Neuronal stem cell (in vitro differentiated cells): ENCODE results near the gene SIRPB1.

Experiments used
- DNase-seq: peaks from one replicate; pipeline ENCODE4 v3.0.0-alpha.2; 2013; ENCODE audit warnings: low spot score
- H2AFZ ChIP-seq: one replicate; pipeline ENCODE4 v1.6.1; 2013; ENCODE audit warnings: mild to moderate bottlenecking, low read length, inconsistent platforms
- H2AK5ac ChIP-seq: 2 replicates; pipeline ENCODE4 v1.6.1; 2013; ENCODE audit warnings: low read depth, mild to moderate bottlenecking, inconsistent platforms, low read length, moderate library complexity, mixed read lengths
- H2BK120ac ChIP-seq: 2 replicates; pipeline ENCODE4 v1.6.1; 2013; ENCODE audit warnings: low read depth, mild to moderate bottlenecking, inconsistent platforms, low read length, moderate library complexity, mixed read lengths
- H2BK12ac ChIP-seq: one replicate; pipeline ENCODE4 v1.6.1; 2013; ENCODE audit warnings: low read length, inconsistent platforms
- H2BK15ac ChIP-seq: 2 replicates; pipeline ENCODE4 v1.6.1; 2013; ENCODE audit warnings: mild to moderate bottlenecking, low read length, inconsistent platforms, mixed read lengths
- H2BK5ac ChIP-seq: one replicate; pipeline ENCODE4 v1.6.1; 2013; ENCODE audit warnings: inconsistent platforms, mild to moderate bottlenecking, low read length, moderate library complexity
- H3K14ac ChIP-seq: one replicate; pipeline ENCODE4 v1.6.1; 2013; ENCODE audit warnings: low read length, inconsistent platforms
- H3K18ac ChIP-seq: 2 replicates; pipeline ENCODE4 v1.6.1; 2013; ENCODE audit warnings: low read length, inconsistent platforms
- H3K23ac ChIP-seq: 2 replicates; pipeline ENCODE4 v1.6.1; 2013; ENCODE audit warnings: low read depth, mild to moderate bottlenecking, mixed read lengths, low read length, inconsistent platforms; ENCODE audit not compliant: poor library complexity
- H3K27ac ChIP-seq: replicated peaks from 3 replicates; pipeline ENCODE4 v1.5.1; 2013; ENCODE audit warnings: low read length, inconsistent platforms
- H3K27me3 ChIP-seq, 3 experiments: 2 replicates each; pipeline ENCODE4 v1.6.1; 2013; ENCODE audit warnings: low read length in 3 of 3, mild to moderate bottlenecking in 2 of 3, inconsistent platforms in 1 of 3, low read depth in 1 of 3, mixed read lengths in 1 of 3, moderate library complexity in 1 of 3; ENCODE audit not compliant: control insufficient read depth in 3 of 3, insufficient read depth in 3 of 3
- H3K36me3 ChIP-seq, 2 donors: replicated peaks in 1 of 2; 2 replicates each; pipeline ENCODE4 v1.6.1; 2013; ENCODE audit warnings: low read length in 2 of 2; ENCODE audit not compliant: control insufficient read depth in 2 of 2, insufficient read depth in 2 of 2
- H3K4ac ChIP-seq: 2 replicates; pipeline ENCODE4 v1.6.1; 2013; ENCODE audit warnings: inconsistent platforms, mild to moderate bottlenecking, low read length, moderate library complexity
- H3K4me1 ChIP-seq, 2 donors: 1 replicate in 1 of 2; 2 replicates in 1 of 2; pipeline ENCODE4 v1.6.1; 2013; ENCODE audit warnings: low read length in 2 of 2, low read depth in 1 of 2; ENCODE audit not compliant: control insufficient read depth in 2 of 2, insufficient read depth in 1 of 2
- H3K4me2 ChIP-seq: one replicate; pipeline ENCODE4 v1.6.1; 2013; ENCODE audit warnings: mild to moderate bottlenecking, low read length, inconsistent platforms; ENCODE audit not compliant: insufficient read depth, poor library complexity, severe bottlenecking
- H3K4me3 ChIP-seq, 2 donors: 2 replicates each; pipeline ENCODE4 v1.5.1; 2013; ENCODE audit warnings: low read length in 2 of 2, mild to moderate bottlenecking in 2 of 2, inconsistent platforms in 1 of 2, moderate library complexity in 1 of 2
- H3K79me1 ChIP-seq: one replicate; pipeline ENCODE4 v1.6.1; 2013; ENCODE audit warnings: low read depth, mild to moderate bottlenecking, inconsistent platforms, low read length, moderate library complexity
- H3K9ac ChIP-seq: one replicate; pipeline ENCODE4 v1.6.1; 2013; ENCODE audit warnings: mild to moderate bottlenecking, low read depth, low read length, inconsistent platforms; ENCODE audit not compliant: poor library complexity
- H3K9me3 ChIP-seq, 2 donors: replicated peaks in 1 of 2; 2 replicates each; pipeline versions ENCODE3 to v1.6.1; 2013; ENCODE audit warnings: low read length in 2 of 2, mild to moderate bottlenecking in 2 of 2, inconsistent platforms in 1 of 2, low read depth in 1 of 2, mixed read lengths in 1 of 2, moderate library complexity in 1 of 2; ENCODE audit not compliant: control insufficient read depth in 2 of 2, insufficient read depth in 1 of 2
- H4K8ac ChIP-seq: one replicate; pipeline ENCODE4 v1.6.1; 2013; ENCODE audit warnings: low read depth, mild to moderate bottlenecking, inconsistent platforms, low read length, moderate library complexity
- H4K91ac ChIP-seq: one replicate; pipeline ENCODE4 v1.6.1; 2013; ENCODE audit warnings: low read length, low read depth, mild to moderate bottlenecking, inconsistent platforms; ENCODE audit not compliant: poor library complexity
- WGBS, 2 donors: extraction: QIAGEN DNeasy Blood & Tissue Kit; methylation state at CpG; one replicate each; pipeline ENCODE4 v1.1.7; 2013; ENCODE audit warnings: missing lambda C conversion rate in 2 of 2, mixed read lengths in 1 of 2; ENCODE audit not compliant: insufficient read length in 2 of 2, insufficient replicate concordance in 1 of 2; ENCODE audit errors: extremely low coverage in 2 of 2; 5-methylcytosine and 5-hydroxymethylcytosine counted together

Gene SIRPB1

GRCh38 chr20:1652960-1653359 lies 33.2 kb upstream of the SIRPB1 start:
- H3K23ac ChIP-seq = no peak overlapping the region
- H3K36me3 ChIP-seq = no peaks in the 10 kb centered on the region
- no peak overlapping the region for H2BK12ac ChIP-seq
- H3K27me3 ChIP-seq = peaks cover 0 to 9% (median 0%) of the 10 kb centered on the region in 3 experiments
- no peak overlapping the region for H3K4me3 ChIP-seq
- no peak overlapping the region for H2AFZ ChIP-seq
- no peak overlapping the region for H2BK120ac ChIP-seq
- no peak for DNase-seq
- H3K14ac ChIP-seq = no peak overlapping the region
- H3K4ac ChIP-seq = no peak overlapping the region
- H3K4me1 ChIP-seq = no peaks in the 10 kb centered on the region
- no CpG with 5 or more reads among the region's 3 CpGs for WGBS, 2 donors
- H2BK5ac ChIP-seq = no peak overlapping the region
- no peak overlapping the region for H2AK5ac ChIP-seq
- H3K18ac ChIP-seq = no peak overlapping the region
- no peak overlapping the region for H4K91ac ChIP-seq
- H3K9me3 ChIP-seq = no peaks in the 10 kb centered on the region
- H4K8ac ChIP-seq = no peak overlapping the region
- H3K79me1 ChIP-seq = no peaks in the 10 kb centered on the region
- H3K9ac ChIP-seq = no peak overlapping the region
- no peak overlapping the region for H3K27ac ChIP-seq
- no peak overlapping the region for H3K4me2 ChIP-seq
- H2BK15ac ChIP-seq = no peak overlapping the region

GRCh38 chr20:1652104-1652503 lies 32.3 kb upstream of the SIRPB1 start:
- no peak overlapping the region for H3K27ac ChIP-seq
- no peak overlapping the region for H3K18ac ChIP-seq
- no peak overlapping the region for H2BK15ac ChIP-seq
- no peaks in the 10 kb centered on the region for H3K79me1 ChIP-seq
- H2BK5ac ChIP-seq = no peak overlapping the region
- no peak overlapping the region for H3K23ac ChIP-seq
- H3K4ac ChIP-seq = no peak overlapping the region
- no peaks in the 10 kb centered on the region for H3K4me1 ChIP-seq
- DNase-seq = no peak
- H3K9ac ChIP-seq = no peak overlapping the region
- H2BK12ac ChIP-seq = no peak overlapping the region
- no peak overlapping the region for H4K91ac ChIP-seq
- no peak overlapping the region for H3K14ac ChIP-seq
- H3K36me3 ChIP-seq = no peaks in the 10 kb centered on the region
- H2AFZ ChIP-seq = no peak overlapping the region
- peaks cover 0 to 2% (median 0%) of the 10 kb centered on the region in 3 experiments for H3K27me3 ChIP-seq
- no peaks in the 10 kb centered on the region for H3K9me3 ChIP-seq
- H3K4me3 ChIP-seq = no peak overlapping the region
- no peak overlapping the region for H2BK120ac ChIP-seq
- H2AK5ac ChIP-seq = no peak overlapping the region
- WGBS, 2 donors = no CpG with 5 or more reads among the region's 1 CpG
- H4K8ac ChIP-seq = no peak overlapping the region
- no peak overlapping the region for H3K4me2 ChIP-seq

DNA sequence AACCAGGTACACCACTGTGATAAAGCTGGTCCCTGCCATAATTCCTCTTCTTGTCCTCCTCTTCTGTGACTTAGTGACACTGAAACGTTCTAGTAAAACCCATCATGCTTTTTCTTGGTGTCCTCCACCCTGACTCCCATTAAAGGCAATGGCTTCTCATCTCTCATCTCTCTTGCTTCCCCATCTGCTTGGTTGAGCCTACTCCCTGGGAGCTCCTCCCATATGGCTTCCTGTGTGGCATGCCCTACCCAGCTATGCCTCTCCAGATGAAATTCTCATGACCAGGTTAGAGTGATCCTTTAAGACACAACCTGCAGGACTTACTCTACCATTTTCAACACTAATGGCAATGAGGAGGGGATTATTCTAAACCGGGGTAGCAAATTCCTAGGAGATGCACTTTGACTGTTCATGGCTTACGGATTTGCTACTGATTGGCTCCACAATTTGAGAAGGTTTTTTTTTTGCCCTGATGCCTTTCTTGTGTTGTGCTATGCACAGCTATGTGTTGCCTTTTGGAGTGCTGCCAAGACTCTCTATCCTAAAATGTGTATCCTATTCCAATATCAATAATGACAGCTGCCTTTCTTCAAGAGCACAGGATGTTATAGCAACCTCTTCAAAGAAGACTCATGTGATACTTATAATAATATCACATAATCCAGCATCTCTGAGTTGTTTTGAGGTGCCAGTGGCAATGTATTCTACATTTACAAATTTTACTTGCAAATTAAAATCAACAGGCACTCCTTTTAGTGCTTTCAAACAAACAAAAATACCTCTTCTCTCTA lies 31.7 kb upstream of the SIRPB1 start:
- Histone ChIP-seq H2BK120ac (no peak overlapping the region), H4K91ac (no peak overlapping the region), H3K14ac (no peak overlapping the region), H3K27ac (no peak overlapping the region), H2BK5ac (no peak overlapping the region), H3K4me2 (no peak overlapping the region), H3K36me3 (no peaks in the 10 kb centered on the region), H2AK5ac (no peak overlapping the region), H3K23ac (no peak overlapping the region), H3K4ac (no peak overlapping the region), H3K79me1 (no peaks in the 10 kb centered on the region), H3K4me1 (no peaks in the 10 kb centered on the region), H2BK15ac (no peak overlapping the region), H3K9me3 (no peaks in the 10 kb centered on the region), H3K9ac (no peak overlapping the region), H3K18ac (no peak overlapping the region), H3K27me3 (peaks cover 0 to 2% (median 0%) of the 10 kb centered on the region in 3 experiments), H2BK12ac (no peak overlapping the region), H4K8ac (no peak overlapping the region), H2AFZ (no peak overlapping the region), H3K4me3 (no peak overlapping the region)
- no peak for DNase-seq
- no CpG with 5 or more reads among the region's 3 CpGs for WGBS, 2 donors

- WGBS, 2 donors = no CpG with 5 or more reads among the region's 5 CpGs
- no peak overlapping the region for H2BK12ac ChIP-seq
- H3K27me3 ChIP-seq = peaks cover 0 to 4% (median 0%) of the 10 kb centered on the region in 3 experiments
- no peaks in the 10 kb centered on the region for H3K9me3 ChIP-seq
- H4K91ac ChIP-seq = no peak overlapping the region
- no peak overlapping the region for H3K14ac ChIP-seq
- no peak overlapping the region for H2BK120ac ChIP-seq
- H3K4me3 ChIP-seq = no peak overlapping the region
- no peak overlapping the region for H2AFZ ChIP-seq
- H3K4me2 ChIP-seq = no peak overlapping the region
- no peak overlapping the region for H2BK15ac ChIP-seq
- no peak for DNase-seq
- H3K4me1 ChIP-seq = no peaks in the 10 kb centered on the region
- H3K18ac ChIP-seq = no peak overlapping the region
- H3K36me3 ChIP-seq = no peaks in the 10 kb centered on the region
- H2AK5ac ChIP-seq = no peak overlapping the region
- H3K9ac ChIP-seq = no peak overlapping the region
- H4K8ac ChIP-seq = no peak overlapping the region
- H2BK5ac ChIP-seq = no peak overlapping the region
- no peak overlapping the region for H3K27ac ChIP-seq
- H3K4ac ChIP-seq = no peak overlapping the region
- H3K79me1 ChIP-seq = no peaks in the 10 kb centered on the region
- no peak overlapping the region for H3K23ac ChIP-seq
These were observed 28.3 kb upstream of the SIRPB1 start for GRCh38 chr20:1648101-1648500.
